PC-9 (cell line): Measurements from ENCODE around the gene SYT1. TPM values are rescaled to one million over a fixed set of nuclear protein-coding genes. Genes with fewer than 3 reads are reported as not detected.

Source experiments
- BruUV-seq: library from RNA; stranded (reverse); fragments of 400-500 nt; replicated peaks from 2 replicates; lab custom pipeline; 2021; lab: Mats Ljungman, UMichigan
- CTCF ChIA-PET: fragments of 300-600 bp; sonication (Branson Sonifier 250); formaldehyde crosslinking; loops from one replicate; lab custom pipeline; 2022; ENCODE audit warnings: antibody characterized with exemption; lab: Charles Lee
- POLR2A ChIA-PET: fragments of 300-600 bp; sonication (Branson Sonifier 250); formaldehyde crosslinking; loops from one replicate; lab custom pipeline; 2022; ENCODE audit warnings: antibody characterized with exemption; ENCODE audit not compliant: unreplicated experiment; lab: Charles Lee
- DNase-seq, 2 experiments: peaks; one replicate each; pipeline versions ENCODE4 v3.0.0 to v3.0.0-alpha.2; 2015 to 2022; ENCODE audit warnings: mixed read lengths in 1 of 2
- H2AFZ ChIP-seq: fragments of 200-600 bp; sonication (generic); 2 replicates; pipeline ENCODE4 v1.8.1; 2017; ENCODE audit warnings: antibody characterized with exemption
- H3F3A ChIP-seq: fragments of 200-600 bp; sonication (generic); 2 replicates; pipeline ENCODE4 v1.8.1; 2017; ENCODE audit warnings: antibody characterized with exemption, mild to moderate bottlenecking, low read depth; ENCODE audit not compliant: insufficient read depth
- H3K27ac ChIP-seq: fragments of 200-600 bp; sonication (generic); 2 replicates; pipeline ENCODE4 v1.6.1; 2016; ENCODE audit warnings: mixed run types
- H3K27me3 ChIP-seq: fragments of 200-600 bp; sonication (generic); 2 replicates; pipeline ENCODE4 v1.6.1; 2016; ENCODE audit warnings: low read depth, mixed run types; ENCODE audit not compliant: insufficient read depth
- H3K36me3 ChIP-seq: fragments of 200-600 bp; sonication (generic); 2 replicates; pipeline ENCODE4 v1.6.1; 2016; ENCODE audit warnings: low read depth, mixed run types
- H3K4me1 ChIP-seq: fragments of 200-600 bp; sonication (generic); replicated peaks from 2 replicates; pipeline ENCODE4 v1.6.1; 2016; ENCODE audit warnings: mixed run types; ENCODE audit not compliant: insufficient read depth
- H3K4me2 ChIP-seq: fragments of 200-600 bp; sonication (generic); 2 replicates; pipeline ENCODE4 v1.6.1; 2017; ENCODE audit warnings: mixed run types
- H3K4me3 ChIP-seq: fragments of 200-600 bp; sonication (generic); 2 replicates; pipeline ENCODE4 v1.6.1; 2016; ENCODE audit warnings: mixed run types
- H3K79me2 ChIP-seq: fragments of 200-600 bp; sonication (generic); 2 replicates; pipeline ENCODE4 v1.6.1; 2017; ENCODE audit warnings: low read depth, mixed run types
- H3K9me2 ChIP-seq: fragments of 200-600 bp; sonication (generic); 2 replicates; pipeline ENCODE4 v1.8.1; 2017; ENCODE audit warnings: mild to moderate bottlenecking; ENCODE audit not compliant: insufficient read depth
- H3K9me3 ChIP-seq: fragments of 200-600 bp; sonication (generic); 2 replicates; pipeline ENCODE4 v1.8.1; 2016; ENCODE audit warnings: low read depth; ENCODE audit not compliant: insufficient read depth
- H4K20me1 ChIP-seq: fragments of 200-600 bp; sonication (generic); 2 replicates; pipeline ENCODE4 v1.8.1; 2017; ENCODE audit not compliant: insufficient read depth
- CTCF ChIP-seq: fragments of 200-600 bp; sonication (generic); conservative IDR thresholded peaks from 2 replicates; pipeline ENCODE4 v1.6.1; 2017; ENCODE audit warnings: mixed run types, antibody characterized with exemption, mild to moderate bottlenecking, moderate library complexity
- EZH2 ChIP-seq: fragments of 200-600 bp; sonication (generic); IDR thresholded peaks from 2 replicates; pipeline ENCODE4 v1.8.0; 2017; ENCODE audit warnings: antibody characterized with exemption, low read depth
- intact Hi-C: fragments of 100-400 bp; cut with micrococcal nuclease; formaldehyde crosslinking; loops from one replicate; pipeline ENCODE4 v1.10.0; 2022; ENCODE audit not compliant: unreplicated experiment
- total RNA-seq: library from RNA; stranded (reverse); gene quantifications from 2 replicates; pipeline ENCODE4 v1.2.3, GENCODE V29; 2021

SYT1 gene
- total RNA-seq, 1 experiment from 2014 or later: 1.2 TPM

GRCh38 chr12:78891646-78892353, 27.2 kb downstream of the SYT1 start:
- Histone ChIP-seq H3K4me1 (no peaks in the 10 kb centered on the region; the same call in 1 of the 2 replicates), H3K27me3 (no peaks in the 10 kb centered on the region), H3K27ac (no peak overlapping the region), H3K9me2 (no peaks in the 10 kb centered on the region; the same call in 1 of the 2 replicates), H2AFZ (no peak overlapping the region; the same call in 1 of the 2 replicates), H3K4me2 (no peak overlapping the region), H4K20me1 (no peaks in the 10 kb centered on the region), H3K36me3 (no peaks in the 10 kb centered on the region), H3K9me3 (no peaks in the 10 kb centered on the region; the same call in 1 of the 2 replicates), H3K79me2 (no peaks in the 10 kb centered on the region), H3F3A (no peaks in the 10 kb centered on the region), H3K4me3 (no peak overlapping the region)
- DNase-seq: no peak
- TF ChIP-seq EZH2 (no peak), CTCF (no peak)
- intact Hi-C loops: loop anchor here (10.0 kb wide), 1 partner anchor 473 kb away; no protein-coding TSS in a partner anchor
- ChIA-PET POLR2A (no interaction called here), CTCF (no interaction called here)
- BruUV-seq: no TSS peak

GRCh38 chr12:78898416-78898815, 33.8 kb downstream of the SYT1 start:
- no peaks in the 10 kb centered on the region; the same call in 1 of the 2 replicates for H3K9me2 ChIP-seq
- no peaks in the 10 kb centered on the region for H3K36me3 ChIP-seq
- H3K4me2 ChIP-seq: no peak overlapping the region
- H4K20me1 ChIP-seq: no peaks in the 10 kb centered on the region
- no peak overlapping the region for H3K27ac ChIP-seq
- no peak for DNase-seq
- BruUV-seq: no TSS peak
- no peaks in the 10 kb centered on the region for H3K79me2 ChIP-seq
- no peaks in the 10 kb centered on the region for H3K4me1 ChIP-seq
- H3K27me3 ChIP-seq: no peaks in the 10 kb centered on the region
- no peak for TF ChIP-seq EZH2
- no peak for TF ChIP-seq CTCF
- intact Hi-C loops: loop anchor here (10.0 kb wide), 1 partner anchor 466 kb away; no protein-coding TSS in a partner anchor
- no peak overlapping the region for H3K4me3 ChIP-seq
- no peak overlapping the region for H2AFZ ChIP-seq
- no peaks in the 10 kb centered on the region for H3K9me3 ChIP-seq
- ChIA-PET POLR2A (no interaction called here), CTCF (no interaction called here)
- no peaks in the 10 kb centered on the region for H3F3A ChIP-seq

DNA sequence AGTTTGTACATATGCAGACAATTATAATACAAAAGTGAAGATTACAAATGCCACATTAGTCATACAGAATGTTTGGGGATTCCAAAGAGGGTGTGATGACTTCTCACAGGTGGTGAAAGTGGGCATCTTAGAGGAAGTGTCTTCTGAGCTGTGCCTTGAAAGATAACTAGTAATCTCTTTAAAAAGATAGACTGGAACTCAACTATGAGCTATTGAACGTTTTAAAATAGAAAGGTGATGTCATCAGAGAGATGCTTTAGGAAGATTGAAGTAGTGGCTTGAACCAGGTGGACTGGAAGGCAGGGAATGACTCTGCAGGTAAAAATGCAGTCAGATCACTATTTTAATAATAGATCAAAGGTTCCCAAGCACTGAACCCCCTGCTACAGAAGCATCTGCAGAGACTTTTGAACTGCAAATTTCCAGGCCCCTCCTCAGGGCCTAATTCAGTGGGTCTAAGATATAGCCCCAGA, 50.3 kb downstream of the SYT1 start:
- ChIA-PET POLR2A (interaction anchor here (0.6 kb wide), 1 partner anchor 51 kb away, joined by 3 read pairs; no protein-coding TSS in a partner anchor), CTCF (no interaction called here)
- DNase-seq: peak; percentile 28 to 55
- no peaks in the 10 kb centered on the region for H3K9me3 ChIP-seq
- 0 out of 2 replicates have a peak overlapping the region, but pooled peaks have one; percentile 11 for H3K27ac ChIP-seq
- no peaks in the 10 kb centered on the region for H3K27me3 ChIP-seq
- intact Hi-C loops: loop anchor here (5.0 to 10.0 kb wide), 2 partner anchors 142 to 170 kb away; no protein-coding TSS in a partner anchor
- H3K4me3 ChIP-seq: no peak overlapping the region
- H3K36me3 ChIP-seq: no peaks in the 10 kb centered on the region
- H3K4me2 ChIP-seq: peak overlapping the region; percentile 41; the same call in 1 of the 2 replicates
- H3K4me1 ChIP-seq: peaks cover 28% of the 10 kb centered on the region
- no TSS peak for BruUV-seq
- H3K79me2 ChIP-seq: no peaks in the 10 kb centered on the region
- H3F3A ChIP-seq: peaks cover 5% of the 10 kb centered on the region; the same call in 1 of the 2 replicates
- TF ChIP-seq CTCF: no peak
- no peak for TF ChIP-seq EZH2
- H3K9me2 ChIP-seq: no peaks in the 10 kb centered on the region; the same call in 1 of the 2 replicates
- no peaks in the 10 kb centered on the region for H4K20me1 ChIP-seq
- H2AFZ ChIP-seq: 0 out of 2 replicates have a peak overlapping the region, but pooled peaks have one; percentile 56
